H9 (cell line): Measurements from ENCODE around the gene C7orf57. TPM values are rescaled to one million over a fixed set of nuclear protein-coding genes. Genes with fewer than 3 reads are reported as not detected.

Experiments used
- DNase-seq: peaks from one replicate; pipeline ENCODE4 v3.0.0-alpha.2; 2017
- H2AFZ ChIP-seq: one replicate; pipeline ENCODE4 v1.6.1; 2013; ENCODE audit warnings: mild to moderate bottlenecking, low read length, control low read depth, moderate library complexity
- H2AK5ac ChIP-seq: 2 replicates; pipeline ENCODE4 v1.6.1; 2013; ENCODE audit warnings: low read length, control low read depth, mixed read lengths; ENCODE audit not compliant: insufficient read length
- H2BK120ac ChIP-seq: one replicate; pipeline ENCODE4 v1.6.1; 2013; ENCODE audit warnings: low read depth, mild to moderate bottlenecking, low read length, control low read depth, inconsistent platforms; ENCODE audit not compliant: poor library complexity, severe bottlenecking
- H2BK12ac ChIP-seq: 2 replicates; pipeline ENCODE4 v1.6.1; 2013; ENCODE audit warnings: low read length, control low read depth, mixed read lengths, low read depth; ENCODE audit not compliant: insufficient read length
- H2BK15ac ChIP-seq: 2 replicates; pipeline ENCODE4 v1.6.1; 2013; ENCODE audit warnings: low read depth, low read length, control low read depth
- H2BK20ac ChIP-seq: one replicate; pipeline ENCODE4 v1.6.1; 2013; ENCODE audit warnings: low read depth, mild to moderate bottlenecking, low read length, control low read depth, inconsistent platforms; ENCODE audit not compliant: poor library complexity, severe bottlenecking
- H2BK5ac ChIP-seq: 2 replicates; pipeline ENCODE4 v1.6.1; 2013; ENCODE audit warnings: low read length, control low read depth, mixed read lengths; ENCODE audit not compliant: insufficient read length
- H3K14ac ChIP-seq: 2 replicates; pipeline ENCODE4 v1.6.1; 2013; ENCODE audit warnings: low read length, control low read depth; ENCODE audit not compliant: insufficient read depth
- H3K18ac ChIP-seq: 2 replicates; pipeline ENCODE4 v1.6.1; 2013; ENCODE audit warnings: low read depth, mild to moderate bottlenecking, mixed read lengths, low read length, control low read depth; ENCODE audit not compliant: insufficient read length
- H3K23ac ChIP-seq: 2 replicates; pipeline ENCODE4 v1.6.1; 2013; ENCODE audit warnings: low read length, control low read depth, mixed read lengths, low read depth; ENCODE audit not compliant: insufficient read length
- H3K23me2 ChIP-seq: 2 replicates; pipeline ENCODE4 v1.6.1; 2013; ENCODE audit warnings: low read depth, mild to moderate bottlenecking, mixed read lengths, low read length, control low read depth; ENCODE audit not compliant: insufficient read length, poor library complexity, severe bottlenecking
- H3K27ac ChIP-seq: 2 replicates; pipeline ENCODE4 v1.5.1; 2013; ENCODE audit warnings: low read length, control low read depth, mixed read lengths, low read depth; ENCODE audit not compliant: insufficient read length
- H3K27me3 ChIP-seq: 2 replicates; pipeline ENCODE4 v1.6.1; 2013; ENCODE audit warnings: low read length, control low read depth, inconsistent platforms; ENCODE audit not compliant: insufficient read depth
- H3K4ac ChIP-seq: 2 replicates; pipeline ENCODE4 v1.6.1; 2013; ENCODE audit warnings: low read depth, mild to moderate bottlenecking, control low read depth, inconsistent platforms, low read length, moderate library complexity
- H3K4me1 ChIP-seq: 2 replicates; pipeline ENCODE4 v1.6.1; 2013; ENCODE audit warnings: low read length, control low read depth, inconsistent platforms; ENCODE audit not compliant: insufficient read depth
- H3K4me2 ChIP-seq: 2 replicates; pipeline ENCODE4 v1.6.1; 2013; ENCODE audit warnings: low read length, control low read depth, mixed read lengths; ENCODE audit not compliant: insufficient read length, insufficient read depth
- H3K56ac ChIP-seq: 2 replicates; pipeline ENCODE4 v1.6.1; 2013; ENCODE audit warnings: low read depth, mild to moderate bottlenecking, mixed read lengths, low read length, control low read depth; ENCODE audit not compliant: insufficient read length
- H3K79me1 ChIP-seq: 2 replicates; pipeline ENCODE4 v1.6.1; 2013; ENCODE audit warnings: low read depth, mild to moderate bottlenecking, moderate library complexity, low read length, control low read depth, inconsistent platforms; ENCODE audit not compliant: insufficient read depth, poor library complexity, severe bottlenecking
- H3K79me2 ChIP-seq: 2 replicates; pipeline ENCODE4 v1.6.1; 2013; ENCODE audit warnings: low read length, control low read depth, inconsistent platforms; ENCODE audit not compliant: insufficient read depth
- H3K9ac ChIP-seq: 2 replicates; pipeline ENCODE4 v1.6.1; 2013; ENCODE audit warnings: low read length, control low read depth, mixed read lengths; ENCODE audit not compliant: insufficient read length; ENCODE audit errors: extremely low read depth
- H3K9me3 ChIP-seq: one replicate; pipeline ENCODE4 v1.6.1; 2013; ENCODE audit warnings: low read depth, low read length, inconsistent platforms; ENCODE audit not compliant: control insufficient read depth
- H3T11ph ChIP-seq: one replicate; pipeline ENCODE4 v1.6.1; 2013; ENCODE audit warnings: mild to moderate bottlenecking, low read length, control low read depth, inconsistent platforms
- H4K20me1 ChIP-seq: one replicate; pipeline ENCODE4 v1.6.1; 2013; ENCODE audit not compliant: control insufficient read depth, insufficient read length, insufficient read depth
- H4K5ac ChIP-seq: 2 replicates; pipeline ENCODE4 v1.6.1; 2013; ENCODE audit warnings: low read depth, mild to moderate bottlenecking, mixed read lengths, low read length, control low read depth; ENCODE audit not compliant: insufficient read length
- H4K8ac ChIP-seq: replicated peaks from 2 replicates; pipeline ENCODE4 v1.6.1; 2013; ENCODE audit warnings: low read length, control low read depth, mixed read lengths, low read depth; ENCODE audit not compliant: insufficient read length
- H4K91ac ChIP-seq: 2 replicates; pipeline ENCODE4 v1.6.1; 2013; ENCODE audit warnings: low read depth, mild to moderate bottlenecking, moderate library complexity, mixed read lengths, low read length, control low read depth; ENCODE audit not compliant: insufficient read length
- H3K27ac Mint-ChIP-seq, 3 experiments: 2 replicates in 2 of 3; 3 replicates in 1 of 3; pipeline ENCODE4 v1.8.0; 2020 to 2021; ENCODE audit warnings: mixed read lengths in 3 of 3, mild to moderate bottlenecking in 1 of 3, moderate library complexity in 1 of 3
- H3K27me3 Mint-ChIP-seq: 2 replicates; pipeline ENCODE4 v1.8.0; 2021; ENCODE audit warnings: low read depth, mild to moderate bottlenecking, moderate library complexity, mixed read lengths
- H3K36me3 Mint-ChIP-seq, 3 experiments: 2 replicates in 2 of 3; 3 replicates in 1 of 3; pipeline ENCODE4 v1.8.0; 2020 to 2021; ENCODE audit warnings: low read depth in 3 of 3, mixed read lengths in 3 of 3; ENCODE audit not compliant: insufficient read depth in 1 of 3
- H3K4me1 Mint-ChIP-seq, 2 experiments: 2 replicates each; pipeline ENCODE4 v1.8.0; 2020; ENCODE audit warnings: mixed read lengths in 2 of 2
- H3K4me3 Mint-ChIP-seq, 2 experiments: 2 replicates in 1 of 2; 3 replicates in 1 of 2; pipeline ENCODE4 v1.8.0; 2020 to 2021; ENCODE audit warnings: mild to moderate bottlenecking in 2 of 2, mixed read lengths in 2 of 2, moderate library complexity in 1 of 2
- H3K9me3 Mint-ChIP-seq, 2 experiments: 2 replicates in 1 of 2; 3 replicates in 1 of 2; pipeline ENCODE4 v1.8.0; 2020; ENCODE audit warnings: mild to moderate bottlenecking in 2 of 2, mixed read lengths in 2 of 2, moderate library complexity in 1 of 2
- CTCF ChIP-seq: fragments of 200-600 bp; sonication (generic); conservative IDR thresholded peaks from 3 replicates; pipeline ENCODE4 v1.8.0; 2021; ENCODE audit warnings: antibody characterized with exemption, mild to moderate bottlenecking
- WGBS: extraction: QIAGEN DNeasy Blood & Tissue Kit; methylation state at CpG from one replicate; pipeline ENCODE4 v1.1.7; 2013; ENCODE audit warnings: missing lambda C conversion rate, low lambda C conversion rate, mixed read lengths; ENCODE audit not compliant: insufficient read length; ENCODE audit errors: extremely low coverage; 5-methylcytosine and 5-hydroxymethylcytosine counted together
- total RNA-seq: library from RNA; stranded (reverse); gene quantifications from 2 replicates; pipeline ENCODE4 v1.2.1, GENCODE V29; 2021

Gene C7orf57
- total RNA-seq, 1 experiment from 2014 or later, result not detected

- H3K27me3 ChIP-seq, result no peaks in the 10 kb centered on the region
- no peak overlapping the region for H3K27ac Mint-ChIP-seq
- no peak overlapping the region for H2BK20ac ChIP-seq
- H3K56ac ChIP-seq, result no peak overlapping the region
- no peak overlapping the region for H3K18ac ChIP-seq
- no peak overlapping the region for H4K91ac ChIP-seq
- H2AFZ ChIP-seq, result no peak overlapping the region
- TF ChIP-seq CTCF, result peak; percentile 43
- H3K23ac ChIP-seq, result no peak overlapping the region
- no peak overlapping the region for H2BK120ac ChIP-seq
- no peak overlapping the region for H4K5ac ChIP-seq
- H4K8ac ChIP-seq, result no peak overlapping the region
- no peak overlapping the region for H2BK12ac ChIP-seq
- H3K36me3 Mint-ChIP-seq, result no peaks in the 10 kb centered on the region
- no peak overlapping the region for H3K4ac ChIP-seq
- H3K9me3 Mint-ChIP-seq, result 0 out of 5 replicates have a peak, but pooled peaks cover 0 to 2% of the 10 kb centered on the region in 2 experiments
- no peak overlapping the region for H3T11ph ChIP-seq
- no peak overlapping the region for H3K4me2 ChIP-seq
- no peak overlapping the region for H2BK15ac ChIP-seq
- no peak overlapping the region for H2BK5ac ChIP-seq
- H3K27me3 Mint-ChIP-seq, result peaks cover 2% of the 10 kb centered on the region
- no peak overlapping the region for H3K9ac ChIP-seq
- H3K14ac ChIP-seq, result no peak overlapping the region
- DNase-seq, result no peak
- no peak overlapping the region for H3K27ac ChIP-seq
- peaks cover 7 to 12% of the 10 kb centered on the region in 2 experiments for H3K4me1 Mint-ChIP-seq
- H3K4me3 Mint-ChIP-seq, result no peak overlapping the region
- H3K9me3 ChIP-seq, result no peaks in the 10 kb centered on the region
- H3K4me1 ChIP-seq, result no peaks in the 10 kb centered on the region
- H2AK5ac ChIP-seq, result no peak overlapping the region
- no peaks in the 10 kb centered on the region for H3K79me2 ChIP-seq
- no peaks in the 10 kb centered on the region for H4K20me1 ChIP-seq
- H3K79me1 ChIP-seq, result no peaks in the 10 kb centered on the region
- H3K23me2 ChIP-seq, result no peaks in the 10 kb centered on the region
- no CpG with 5 or more reads among the region's 4 CpGs for WGBS
These were observed 26.1 kb upstream of the C7orf57 start for GRCh38 chr7:48009257-48009656.
